ENCODE measurements around the gene TXNDC8.

DNA sequence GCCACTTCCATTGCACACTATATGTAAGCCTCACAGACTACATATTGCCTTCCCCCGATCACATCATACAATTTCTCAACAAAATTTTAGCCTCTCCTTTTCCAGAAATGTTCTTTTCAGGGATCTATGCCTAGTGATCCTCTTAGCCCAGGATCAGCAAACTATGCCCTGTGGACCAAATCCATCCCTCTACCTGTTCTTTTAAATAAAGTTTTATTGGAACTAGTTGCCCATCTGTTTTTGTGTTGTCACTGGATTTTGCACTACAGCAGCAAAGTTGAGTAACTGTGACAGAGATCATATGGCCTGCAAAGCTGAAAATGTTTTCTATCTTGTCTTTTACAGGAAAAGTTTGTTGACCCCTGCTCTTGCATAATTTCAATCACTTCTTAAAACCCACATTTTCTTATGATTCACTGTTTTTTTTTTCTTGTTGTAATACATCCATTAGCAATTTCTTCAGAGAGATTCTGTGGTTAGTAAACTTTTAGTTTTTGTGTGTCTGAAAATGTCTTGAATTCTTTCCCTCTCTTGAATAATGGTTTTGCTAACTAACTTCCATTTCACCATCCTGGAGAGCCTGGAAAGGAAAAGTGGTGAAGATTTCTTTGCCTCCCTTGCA lies 7.1 kb downstream of the TXNDC8 start:
- TF ChIP-seq, protein P1, sequence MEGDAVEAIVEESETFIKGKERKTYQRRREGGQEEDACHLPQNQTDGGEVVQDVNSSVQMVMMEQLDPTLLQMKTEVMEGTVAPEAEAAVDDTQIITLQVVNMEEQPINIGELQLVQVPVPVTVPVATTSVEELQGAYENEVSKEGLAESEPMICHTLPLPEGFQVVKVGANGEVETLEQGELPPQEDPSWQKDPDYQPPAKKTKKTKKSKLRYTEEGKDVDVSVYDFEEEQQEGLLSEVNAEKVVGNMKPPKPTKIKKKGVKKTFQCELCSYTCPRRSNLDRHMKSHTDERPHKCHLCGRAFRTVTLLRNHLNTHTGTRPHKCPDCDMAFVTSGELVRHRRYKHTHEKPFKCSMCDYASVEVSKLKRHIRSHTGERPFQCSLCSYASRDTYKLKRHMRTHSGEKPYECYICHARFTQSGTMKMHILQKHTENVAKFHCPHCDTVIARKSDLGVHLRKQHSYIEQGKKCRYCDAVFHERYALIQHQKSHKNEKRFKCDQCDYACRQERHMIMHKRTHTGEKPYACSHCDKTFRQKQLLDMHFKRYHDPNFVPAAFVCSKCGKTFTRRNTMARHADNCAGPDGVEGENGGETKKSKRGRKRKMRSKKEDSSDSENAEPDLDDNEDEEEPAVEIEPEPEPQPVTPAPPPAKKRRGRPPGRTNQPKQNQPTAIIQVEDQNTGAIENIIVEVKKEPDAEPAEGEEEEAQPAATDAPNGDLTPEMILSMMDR (IDR thresholded peaks at IDR 0.05), result no peak
- TF ChIP-seq POLR2A (IDR thresholded peaks at IDR 0.05), result no peak
